ENCODE measurements around the gene CELSR2.

DNA sequence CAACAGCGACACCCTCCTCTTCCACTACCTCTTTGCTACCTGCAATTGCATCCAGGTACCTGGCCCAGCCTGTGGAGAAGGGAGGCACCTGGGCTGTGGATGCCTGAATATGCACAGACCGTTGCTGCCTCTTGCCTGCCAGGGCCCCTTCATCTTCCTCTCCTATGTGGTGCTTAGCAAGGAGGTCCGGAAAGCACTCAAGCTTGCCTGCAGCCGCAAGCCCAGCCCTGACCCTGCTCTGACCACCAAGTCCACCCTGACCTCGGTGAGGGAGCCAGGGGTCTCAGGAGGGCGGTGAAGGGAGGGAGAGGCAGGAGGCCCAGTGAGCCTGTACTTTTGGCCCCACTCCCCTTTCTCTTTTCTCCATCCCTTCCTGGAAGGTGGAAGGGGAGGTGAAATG, 22.1 kb downstream of the CELSR2 start:
- TF ChIP-seq JUND (IDR thresholded peaks at IDR 0.05) (no peak), CTCF (IDR thresholded peaks at IDR 0.05 in 2 of 3, conservative IDR thresholded peaks at IDR 0.05 in 1 of 3; ENCODE audit: borderline replicate concordance in 1 of 3, insufficient read depth in 1 of 3, low read depth in 2 of 3, low read length in 2 of 3) (no peak), POLR2AphosphoS5 (IDR thresholded peaks at IDR 0.05; ENCODE audit: low read depth, low read length) (no peak)
